ENCODE measurements around the gene PF4V1.

PF4V1 gene

GRCh38 chr4:73867783-73868182 is 14.7 kb downstream of the PF4V1 start:
- Histone ChIP-seq H3K36me3 (ENCODE audit: insufficient read depth, low read length) (no peaks in the 10 kb centered on the region), H3K4me1 (ENCODE audit: insufficient read depth, low read length) (no peaks in the 10 kb centered on the region), H3K9me3 (ENCODE audit: low read length) (no peaks in the 10 kb centered on the region), H2AFZ (ENCODE audit: low read depth, low read length) (no peak overlapping the region), H3K27me3 (ENCODE audit: insufficient read depth, low read length) (no peaks in the 10 kb centered on the region), H3K4me3 (ENCODE audit: low read length) (no peak overlapping the region)

- no peaks in the 10 kb centered on the region for H3K9me3 ChIP-seq (ENCODE audit: low read length)
- H3K27me3 ChIP-seq (ENCODE audit: insufficient read depth, low read length): no peaks in the 10 kb centered on the region
Measured at GRCh38 chr4:73868206-73869129, 15.4 kb downstream of the PF4V1 start.

GRCh38 chr4:73869130-73870055 is 16.3 kb downstream of the PF4V1 start, which contains the start of gene CXCL1:
CXCL1 (plus strand) TSS chr4:73869393; CDS start chr4:73869471, 78 bp downstream.
- no peak within 1 kb of the TSS for H3K4me3 ChIP-seq (ENCODE audit: low read length)
- no peaks in the 10 kb centered on the region for H3K9me3 ChIP-seq (ENCODE audit: low read length)
- H2AFZ ChIP-seq (ENCODE audit: low read depth, low read length): no peak within 1 kb of the TSS
- H3K27me3 ChIP-seq (ENCODE audit: insufficient read depth, low read length): no peaks in the 10 kb centered on the region
- H3K36me3 ChIP-seq (ENCODE audit: insufficient read depth, low read length): no peaks in the 10 kb centered on the region
- H3K4me1 ChIP-seq (ENCODE audit: insufficient read depth, low read length): no peaks in the 10 kb centered on the region

More at GRCh38 chr4:73868206-73869129, 15.4 kb downstream of the PF4V1 start:
- H3K36me3 ChIP-seq (ENCODE audit: insufficient read depth, low read length): no peaks in the 10 kb centered on the region
- H3K4me1 ChIP-seq (ENCODE audit: insufficient read depth, low read length): no peaks in the 10 kb centered on the region
- no peak overlapping the region for H2AFZ ChIP-seq (ENCODE audit: low read depth, low read length)
- no peak overlapping the region for H3K4me3 ChIP-seq (ENCODE audit: low read length)

DNA sequence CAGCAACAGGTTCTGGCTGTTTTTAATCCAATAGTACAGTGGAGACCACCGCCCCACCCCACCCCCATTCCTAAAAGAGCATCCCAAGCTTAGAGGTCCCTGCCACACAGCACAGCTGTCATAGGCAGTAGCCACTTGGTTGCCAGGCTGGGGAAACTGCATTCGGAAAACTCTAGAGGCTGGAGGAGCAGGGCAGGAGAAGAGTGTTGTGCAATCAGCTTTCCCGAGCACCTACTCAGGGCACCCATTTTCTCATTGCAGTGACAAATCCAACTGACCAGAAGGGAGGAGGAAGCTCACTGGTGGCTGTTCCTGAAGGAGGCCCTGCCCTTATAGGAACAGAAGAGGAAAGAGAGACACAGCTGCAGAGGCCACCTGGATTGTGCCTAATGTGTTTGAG is 17.2 kb downstream of the PF4V1 start:
- Histone ChIP-seq H2AFZ (ENCODE audit: low read depth, low read length) (no peak overlapping the region), H3K9me3 (ENCODE audit: low read length) (no peaks in the 10 kb centered on the region), H3K4me3 (ENCODE audit: low read length) (no peak overlapping the region), H3K27me3 (ENCODE audit: insufficient read depth, low read length) (no peaks in the 10 kb centered on the region), H3K36me3 (ENCODE audit: insufficient read depth, low read length) (no peaks in the 10 kb centered on the region), H3K4me1 (ENCODE audit: insufficient read depth, low read length) (no peaks in the 10 kb centered on the region)

GRCh38 chr4:73870768-73871167 is 17.7 kb downstream of the PF4V1 start:
- Histone ChIP-seq H3K9me3 (ENCODE audit: low read length) (no peaks in the 10 kb centered on the region), H3K36me3 (ENCODE audit: insufficient read depth, low read length) (no peaks in the 10 kb centered on the region), H3K4me1 (ENCODE audit: insufficient read depth, low read length) (no peaks in the 10 kb centered on the region), H3K27me3 (ENCODE audit: insufficient read depth, low read length) (no peaks in the 10 kb centered on the region), H2AFZ (ENCODE audit: low read depth, low read length) (no peak overlapping the region), H3K4me3 (ENCODE audit: low read length) (no peak overlapping the region)

DNA sequence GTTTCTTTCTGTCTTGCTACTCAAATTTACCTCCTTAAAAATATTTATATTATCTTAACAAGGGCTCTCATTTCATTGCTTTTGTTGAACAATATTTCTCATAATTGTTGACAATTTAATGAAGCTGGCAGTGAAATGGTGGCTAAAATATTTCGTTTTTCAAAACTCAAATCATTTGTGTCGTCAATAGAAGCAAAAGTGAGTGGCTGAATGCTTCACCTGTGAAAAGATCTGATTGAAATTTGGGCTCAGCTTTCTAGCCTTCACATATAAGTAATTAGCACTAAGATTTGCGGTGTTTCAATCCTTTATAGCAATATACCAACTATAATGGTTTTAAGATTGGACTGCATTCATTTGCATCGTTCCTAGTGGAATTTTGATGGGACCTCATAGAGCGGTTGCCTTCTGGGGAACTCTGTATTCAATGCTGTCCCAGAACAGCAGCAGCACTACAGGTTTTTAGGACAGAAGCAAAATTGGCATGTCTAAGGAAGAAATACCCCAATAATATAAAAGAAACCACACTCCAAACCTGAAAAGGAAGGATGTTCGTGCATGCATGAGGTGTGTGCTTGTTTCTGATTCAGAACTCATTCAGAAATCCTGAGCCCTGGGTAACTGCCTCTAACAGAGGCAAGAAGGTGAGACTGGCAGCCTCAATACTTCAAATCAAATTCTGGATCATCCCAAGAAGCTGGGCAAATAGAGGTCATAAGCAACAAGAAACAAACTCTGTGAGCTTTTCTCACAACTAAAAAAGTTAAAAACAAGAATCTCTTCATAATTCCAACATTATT is 18.6 kb downstream of the PF4V1 start:
- no peak overlapping the region for H3K4me3 ChIP-seq (ENCODE audit: low read length)
- H3K4me1 ChIP-seq (ENCODE audit: insufficient read depth, low read length): no peaks in the 10 kb centered on the region
- H3K36me3 ChIP-seq (ENCODE audit: insufficient read depth, low read length): no peaks in the 10 kb centered on the region
- no peaks in the 10 kb centered on the region for H3K9me3 ChIP-seq (ENCODE audit: low read length)
- no peaks in the 10 kb centered on the region for H3K27me3 ChIP-seq (ENCODE audit: insufficient read depth, low read length)
- no peak overlapping the region for H2AFZ ChIP-seq (ENCODE audit: low read depth, low read length)

GRCh38 chr4:73872316-73873108 is 19.4 kb downstream of the PF4V1 start:
- Histone ChIP-seq H3K27me3 (ENCODE audit: insufficient read depth, low read length) (no peaks in the 10 kb centered on the region), H3K9me3 (ENCODE audit: low read length) (no peaks in the 10 kb centered on the region), H2AFZ (ENCODE audit: low read depth, low read length) (no peak overlapping the region), H3K4me1 (ENCODE audit: insufficient read depth, low read length) (no peaks in the 10 kb centered on the region), H3K4me3 (ENCODE audit: low read length) (no peak overlapping the region), H3K36me3 (ENCODE audit: insufficient read depth, low read length) (no peaks in the 10 kb centered on the region)

DNA sequence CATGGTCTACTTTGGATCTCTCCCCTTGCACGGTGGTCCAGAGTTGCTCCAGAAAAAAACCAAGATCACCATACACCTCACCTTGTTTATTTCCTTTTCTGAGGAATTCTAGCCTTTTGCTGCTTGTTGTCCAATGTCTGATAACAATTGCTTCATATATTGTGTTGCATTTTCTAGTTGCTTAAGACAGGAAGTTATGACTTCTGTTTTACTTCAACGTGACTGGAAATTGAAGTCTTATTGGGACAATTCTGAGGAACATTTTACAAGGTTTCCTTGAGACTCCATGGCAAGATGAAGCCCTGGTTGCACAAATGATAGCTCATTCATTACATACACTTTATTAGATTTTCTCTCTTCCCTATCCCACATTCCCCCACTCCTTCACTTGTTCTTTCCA is 21.3 kb downstream of the PF4V1 start:
- Histone ChIP-seq H3K4me3 (ENCODE audit: low read length) (no peak overlapping the region), H3K36me3 (ENCODE audit: insufficient read depth, low read length) (no peaks in the 10 kb centered on the region), H3K27me3 (ENCODE audit: insufficient read depth, low read length) (no peaks in the 10 kb centered on the region), H3K4me1 (ENCODE audit: insufficient read depth, low read length) (no peaks in the 10 kb centered on the region), H2AFZ (ENCODE audit: low read depth, low read length) (no peak overlapping the region), H3K9me3 (ENCODE audit: low read length) (no peaks in the 10 kb centered on the region)

DNA sequence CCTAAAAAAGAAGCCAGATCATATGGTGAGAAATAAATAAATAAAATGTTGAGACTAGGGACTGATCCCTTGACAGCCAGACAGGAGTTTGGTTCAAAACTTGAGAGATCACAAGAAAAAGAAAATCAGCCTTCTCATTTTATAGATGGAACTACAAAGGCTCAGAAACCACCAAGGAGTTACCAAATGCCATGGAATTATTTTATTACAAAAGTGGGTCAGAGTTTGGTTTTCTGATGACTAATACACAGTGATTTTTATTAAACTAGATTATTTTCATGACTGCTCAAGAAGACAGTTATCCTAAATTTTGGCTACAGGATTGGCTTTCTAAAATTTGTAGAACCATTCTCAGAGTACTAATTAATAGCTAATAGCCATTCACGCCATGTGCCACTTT is 22.3 kb downstream of the PF4V1 start:
- H3K4me1 ChIP-seq (ENCODE audit: insufficient read depth, low read length): no peaks in the 10 kb centered on the region
- no peaks in the 10 kb centered on the region for H3K36me3 ChIP-seq (ENCODE audit: insufficient read depth, low read length)
- no peak overlapping the region for H3K4me3 ChIP-seq (ENCODE audit: low read length)
- H3K27me3 ChIP-seq (ENCODE audit: insufficient read depth, low read length): no peaks in the 10 kb centered on the region
- no peaks in the 10 kb centered on the region for H3K9me3 ChIP-seq (ENCODE audit: low read length)
- no peak overlapping the region for H2AFZ ChIP-seq (ENCODE audit: low read depth, low read length)

GRCh38 chr4:73883306-73883705 is 30.2 kb downstream of the PF4V1 start:
- Histone ChIP-seq H3K4me3 (ENCODE audit: low read length) (no peak overlapping the region), H2AFZ (ENCODE audit: low read depth, low read length) (no peak overlapping the region), H3K27me3 (ENCODE audit: insufficient read depth, low read length) (no peaks in the 10 kb centered on the region), H3K4me1 (ENCODE audit: insufficient read depth, low read length) (no peaks in the 10 kb centered on the region), H3K9me3 (ENCODE audit: low read length) (no peaks in the 10 kb centered on the region), H3K36me3 (ENCODE audit: insufficient read depth, low read length) (no peaks in the 10 kb centered on the region)

- Histone ChIP-seq H3K4me1 (ENCODE audit: insufficient read depth, low read length) (no peaks in the 10 kb centered on the region), H3K4me3 (ENCODE audit: low read length) (no peak overlapping the region), H2AFZ (ENCODE audit: low read depth, low read length) (no peak overlapping the region), H3K9me3 (ENCODE audit: low read length) (no peaks in the 10 kb centered on the region), H3K27me3 (ENCODE audit: insufficient read depth, low read length) (no peaks in the 10 kb centered on the region), H3K36me3 (ENCODE audit: insufficient read depth, low read length) (no peaks in the 10 kb centered on the region)
Measured at GRCh38 chr4:73885574-73886267, 32.6 kb downstream of the PF4V1 start.
